Activated CD8-positive, alpha-beta T cell treated with anti-CD3 and anti-CD28 coated beads for 36 hours (primary cell): ENCODE data around the gene FAM237B. TPM values are rescaled to one million over a fixed set of nuclear protein-coding genes. Genes with fewer than 3 reads are reported as not detected.
"Not testable (repeated sequence)": the region's sequence is repeated elsewhere in the genome, so short reads cannot be mapped to it uniquely, and the experiment has no call there.

Source experiments
- ATAC-seq: fragments of 200-7000 bp; cut with Tn5 transposase; one replicate; pipeline ENCODE4 v1.10.0; 2021; ENCODE audit warnings: mild to moderate bottlenecking, moderate library complexity
- CTCF ChIA-PET: fragments of 350-600 bp; sonication (Branson Sonifier 250); formaldehyde crosslinking; loops from one replicate; lab custom pipeline; 2021; ENCODE audit warnings: antibody characterized with exemption; lab: Charles Lee
- POLR2A ChIA-PET: fragments of 350-600 bp; sonication (Branson Sonifier 250); formaldehyde crosslinking; loops from one replicate; lab custom pipeline; 2021; ENCODE audit warnings: antibody characterized with exemption; lab: Charles Lee
- DNase-seq: peaks from one replicate; pipeline ENCODE4 v3.0.0-alpha.2; 2020
- H3K27ac Mint-ChIP-seq: one replicate; pipeline ENCODE4 v1.8.0; 2021; ENCODE audit warnings: mild to moderate bottlenecking, mixed read lengths
- H3K27me3 Mint-ChIP-seq: one replicate; pipeline ENCODE4 v1.8.0; 2021; ENCODE audit warnings: mixed read lengths
- H3K36me3 Mint-ChIP-seq: one replicate; pipeline ENCODE4 v1.8.0; 2021; ENCODE audit warnings: low read depth, mixed read lengths
- H3K4me1 Mint-ChIP-seq: one replicate; pipeline ENCODE4 v1.8.0; 2021; ENCODE audit warnings: low read depth, mixed read lengths
- H3K4me3 Mint-ChIP-seq: one replicate; pipeline ENCODE4 v1.8.0; 2021; ENCODE audit warnings: mild to moderate bottlenecking, moderate library complexity, mixed read lengths
- H3K9me3 Mint-ChIP-seq: one replicate; pipeline ENCODE4 v1.8.0; 2021; ENCODE audit warnings: mixed read lengths
- CTCF ChIP-seq: fragments of 200-600 bp; IDR thresholded peaks from one replicate; pipeline ENCODE4 v1.8.0; 2022; ENCODE audit warnings: antibody characterized with exemption, mild to moderate bottlenecking
- intact Hi-C: fragments of 100-400 bp; cut with micrococcal nuclease; formaldehyde crosslinking; loops from one replicate; pipeline ENCODE4 v1.10.0; 2022
- total RNA-seq, 2 experiments: library from RNA; stranded (reverse); gene quantifications; one replicate each; pipeline ENCODE4 v1.2.3, GENCODE V29; 2021

Gene FAM237B
- total RNA-seq, 2 experiments from 2014 or later: not detected

GRCh38 chr7:90346336-90347125 is 25.4 kb upstream of the FAM237B start, which contains the start of gene GTPBP10:
Gene GTPBP10 (plus strand): TSS chr7:90346716. CDS start chr7:90346742, 26 bp downstream.
- Mint-ChIP-seq H3K9me3 (peaks cover 2% of the 10 kb centered on the region), H3K4me3 (peak within 1 kb of the TSS; percentile 95), H3K27ac (peak within 1 kb of the TSS; percentile 98), H3K27me3 (no peaks in the 10 kb centered on the region), H3K36me3 (peaks cover 37% of the 10 kb centered on the region), H3K4me1 (peaks cover 39% of the 10 kb centered on the region)
- ATAC-seq (peak; percentile 97), DNase-seq (peak; percentile 96)
- TF ChIP-seq CTCF: peak; percentile 68
- POLR2A ChIA-PET: interaction anchor here (0.7 to 2.1 kb wide), 5 partner anchors 11 to 1899 kb away, joined by 3 to 14 read pairs (median 3); partner anchors contain the start of gene CLDN12
- CTCF ChIA-PET: interaction anchor here (0.5 to 1.7 kb wide), 17 partner anchors 8 to 184 kb away, joined by 3 to 6 read pairs (median 3); partner anchors contain the start of gene CLDN12
- intact Hi-C loops: loop anchor here (5.0 kb wide), 1 partner anchor 56 kb away; the partner anchor contains the start of gene CLDN12

- Mint-ChIP-seq H3K27ac (peak overlapping the region; percentile 98), H3K27me3 (no peaks in the 10 kb centered on the region), H3K9me3 (peaks cover 2% of the 10 kb centered on the region), H3K4me3 (peak overlapping the region; percentile 95), H3K36me3 (peaks cover 34% of the 10 kb centered on the region), H3K4me1 (peaks cover 38% of the 10 kb centered on the region)
- intact Hi-C loops: loop anchor here (5.0 kb wide), 1 partner anchor 57 kb away; the partner anchor contains the start of gene CLDN12
- peak; percentile 9 for DNase-seq
- peak; percentile 12 for ATAC-seq
- CTCF ChIA-PET: interaction anchor here (0.5 to 1.7 kb wide), 20 partner anchors 9 to 183 kb away, joined by 3 to 6 read pairs (median 3); partner anchors contain the start of gene CLDN12
- no peak for TF ChIP-seq CTCF
- POLR2A ChIA-PET: interaction anchor here (0.6 to 2.1 kb wide), 6 partner anchors 10 to 1899 kb away, joined by 3 to 14 read pairs (median 3); partner anchors contain the start of gene CLDN12
Observed at GRCh38 chr7:90345595-90346335, 24.7 kb upstream of the FAM237B start.

GRCh38 chr7:90345016-90345415 is 23.9 kb upstream of the FAM237B start:
- H3K4me1 Mint-ChIP-seq: peaks cover 30% of the 10 kb centered on the region
- ChIA-PET CTCF (interaction anchor here (1.3 to 1.7 kb wide), 2 partner anchors 9 to 83 kb away, joined by 5 to 6 read pairs; no protein-coding TSS in a partner anchor), POLR2A (interaction anchor here (2.1 kb wide), 1 partner anchor 9 kb away, joined by 14 read pairs; no protein-coding TSS in a partner anchor)
- peaks cover 2% of the 10 kb centered on the region for H3K9me3 Mint-ChIP-seq
- no peaks in the 10 kb centered on the region for H3K27me3 Mint-ChIP-seq
- H3K36me3 Mint-ChIP-seq: peaks cover 26% of the 10 kb centered on the region
- DNase-seq: no peak
- TF ChIP-seq CTCF: no peak
- H3K4me3 Mint-ChIP-seq: peak overlapping the region; percentile 95
- peak overlapping the region; percentile 98 for H3K27ac Mint-ChIP-seq
- ATAC-seq: no peak
- intact Hi-C loops: loop anchor here (5.0 kb wide), 1 partner anchor 57 kb away; the partner anchor contains the start of gene CLDN12

GRCh38 chr7:90337106-90337505 is 16.0 kb upstream of the FAM237B start:
- ChIA-PET POLR2A (interaction anchor here (3.5 kb wide), 1 partner anchor 9 kb away, joined by 14 read pairs; the partner anchor contains the start of gene GTPBP10), CTCF (interaction anchor here (0.8 to 1.2 kb wide), 3 partner anchors 9 to 91 kb away, joined by 3 read pairs; no protein-coding TSS in a partner anchor)
- no peaks in the 10 kb centered on the region for H3K9me3 Mint-ChIP-seq
- DNase-seq (no peak), ATAC-seq (no peak)
- H3K27me3 Mint-ChIP-seq: peaks cover 6% of the 10 kb centered on the region
- H3K4me1 Mint-ChIP-seq: no peaks in the 10 kb centered on the region
- intact Hi-C loops: no loop called here
- TF ChIP-seq CTCF: no peak
- no peak overlapping the region for H3K27ac Mint-ChIP-seq
- no peak overlapping the region for H3K4me3 Mint-ChIP-seq
- H3K36me3 Mint-ChIP-seq: no peaks in the 10 kb centered on the region

GRCh38 chr7:90334926-90335325 is 13.8 kb upstream of the FAM237B start:
- H3K4me1 Mint-ChIP-seq, H3K27me3 Mint-ChIP-seq, H3K9me3 Mint-ChIP-seq, H3K27ac Mint-ChIP-seq, H3K4me3 Mint-ChIP-seq, ATAC-seq, H3K36me3 Mint-ChIP-seq, DNase-seq, intact Hi-C loops: not testable (repeated sequence)
- POLR2A ChIA-PET: interaction anchor here (3.5 kb wide), 1 partner anchor 11 kb away, joined by 14 read pairs; the partner anchor contains the start of gene GTPBP10
- CTCF ChIA-PET: interaction anchor here (1.3 kb wide), 1 partner anchor 11 kb away, joined by 3 read pairs; no protein-coding TSS in a partner anchor
